ENCODE measurements around the gene PRDM11.

Gene PRDM11

GRCh38 chr11:45282081-45282480, 135.6 kb downstream of the PRDM11 start:
- in situ Hi-C loops (cut with HindIII; ENCODE audit: low pct_unique_long_range_greater_than_20kb, low sequenced_read_pairs) = no loop called here
- no peak for DNase-seq (ENCODE audit: low read depth in 1 of 2, low spot score in 1 of 2)
- no peak for TF ChIP-seq JUND (IDR thresholded peaks at IDR 0.05; ENCODE audit: low read depth)

Measured in T47D (cell line).